GM12865 (cell line): ENCODE data around the gene RAPGEFL1.

Experiments
- DNase-seq: peaks from one replicate; pipeline ENCODE4 v3.0.0; 2010; ENCODE audit warnings: low read depth
- H3K4me3 ChIP-seq: 2 replicates; pipeline ENCODE4 v1.5.1; 2011; ENCODE audit warnings: mild to moderate bottlenecking, low read depth, low read length, control low read depth
- TF ChIP-seq, protein P1 (sequence below): IDR thresholded peaks from 2 replicates; pipeline ENCODE4 v1.5.1; 2011; ENCODE audit warnings: low read length, control low read depth, low read depth, inconsistent platforms; ENCODE audit not compliant: insufficient read depth; ENCODE audit errors: missing control alignments

The RAPGEFL1 gene

DNA sequence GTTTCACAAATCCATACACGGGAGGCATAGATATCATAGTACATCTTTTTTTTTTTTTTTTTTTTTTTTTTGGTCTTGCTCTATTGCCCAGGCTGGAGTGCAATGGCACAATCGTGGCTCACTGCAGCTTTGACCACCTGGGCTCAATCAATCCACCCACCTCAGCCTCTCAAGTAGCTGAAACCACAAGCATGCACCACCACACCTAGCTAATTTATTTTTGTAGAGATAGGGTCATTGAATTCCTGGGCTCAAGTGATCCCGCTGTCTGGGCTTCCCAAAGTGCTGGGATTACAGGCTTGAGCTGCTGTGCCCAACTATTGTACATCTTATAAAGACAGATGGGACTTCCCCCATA is 3.5 kb upstream of the RAPGEFL1 start:
- TF ChIP-seq, protein P1, sequence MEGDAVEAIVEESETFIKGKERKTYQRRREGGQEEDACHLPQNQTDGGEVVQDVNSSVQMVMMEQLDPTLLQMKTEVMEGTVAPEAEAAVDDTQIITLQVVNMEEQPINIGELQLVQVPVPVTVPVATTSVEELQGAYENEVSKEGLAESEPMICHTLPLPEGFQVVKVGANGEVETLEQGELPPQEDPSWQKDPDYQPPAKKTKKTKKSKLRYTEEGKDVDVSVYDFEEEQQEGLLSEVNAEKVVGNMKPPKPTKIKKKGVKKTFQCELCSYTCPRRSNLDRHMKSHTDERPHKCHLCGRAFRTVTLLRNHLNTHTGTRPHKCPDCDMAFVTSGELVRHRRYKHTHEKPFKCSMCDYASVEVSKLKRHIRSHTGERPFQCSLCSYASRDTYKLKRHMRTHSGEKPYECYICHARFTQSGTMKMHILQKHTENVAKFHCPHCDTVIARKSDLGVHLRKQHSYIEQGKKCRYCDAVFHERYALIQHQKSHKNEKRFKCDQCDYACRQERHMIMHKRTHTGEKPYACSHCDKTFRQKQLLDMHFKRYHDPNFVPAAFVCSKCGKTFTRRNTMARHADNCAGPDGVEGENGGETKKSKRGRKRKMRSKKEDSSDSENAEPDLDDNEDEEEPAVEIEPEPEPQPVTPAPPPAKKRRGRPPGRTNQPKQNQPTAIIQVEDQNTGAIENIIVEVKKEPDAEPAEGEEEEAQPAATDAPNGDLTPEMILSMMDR: no peak
- no peak overlapping the region for H3K4me3 ChIP-seq
- no peak for DNase-seq

DNA sequence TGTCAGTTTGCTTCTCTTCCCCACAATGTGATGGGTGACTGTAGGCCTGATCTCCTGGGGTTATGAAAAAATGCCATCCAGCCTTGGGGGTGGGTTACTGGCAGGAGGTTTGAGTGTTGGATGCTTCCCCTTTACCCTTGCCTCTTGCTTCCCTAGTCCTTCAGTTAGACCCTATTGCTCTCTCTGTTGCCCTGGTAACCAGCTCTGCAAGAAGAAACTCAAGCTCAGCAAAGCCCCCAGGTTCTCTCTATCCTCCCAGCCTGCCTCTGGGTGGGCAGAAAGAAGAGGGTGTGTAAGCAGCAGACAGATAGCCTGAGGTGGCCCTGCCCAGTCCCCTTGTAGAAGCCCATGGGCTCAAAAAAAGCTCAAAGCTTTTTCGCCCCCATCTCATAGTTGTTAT is 2.8 kb upstream of the RAPGEFL1 start:
- TF ChIP-seq, protein P1: no peak

DNA sequence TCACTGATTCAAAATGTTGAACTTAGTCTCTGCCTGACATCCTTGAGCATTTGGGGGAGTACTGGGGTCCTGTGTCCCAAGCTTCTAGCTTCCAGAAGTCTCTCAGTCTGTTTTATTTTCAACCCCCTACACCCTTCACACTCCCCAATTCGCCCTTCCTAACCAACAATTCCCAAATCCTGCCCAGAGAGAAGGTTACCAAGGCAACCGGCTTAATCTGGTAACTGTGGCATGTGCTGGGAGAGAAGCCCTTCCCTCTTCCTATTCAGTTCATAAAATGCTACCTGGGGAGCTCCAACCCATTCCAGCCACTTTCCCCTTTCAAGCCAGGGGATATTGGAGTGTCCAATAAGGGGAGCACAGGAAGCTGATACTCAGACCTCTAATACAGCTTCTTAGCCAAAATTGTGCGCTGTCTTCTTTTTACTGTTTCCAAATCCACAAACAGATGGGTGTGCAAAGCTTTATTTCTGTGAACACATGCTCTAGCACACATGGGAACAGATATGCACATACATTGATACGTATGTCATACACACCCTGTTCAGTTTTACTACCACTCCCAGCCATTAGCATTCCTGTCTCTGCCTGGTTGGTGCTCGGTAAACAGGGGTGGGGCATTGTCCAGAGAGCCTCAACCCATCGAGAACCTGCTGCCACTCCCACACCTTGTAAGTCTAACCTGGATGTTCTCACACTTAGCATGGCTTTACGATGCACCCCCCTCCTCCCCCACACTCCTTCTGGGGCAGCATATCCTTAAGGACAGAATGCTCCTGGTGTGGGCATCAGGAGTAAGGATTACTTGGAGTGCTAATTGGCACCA is 1.1 kb upstream of the RAPGEFL1 start:
- DNase-seq: no peak
- TF ChIP-seq, protein P1: no peak

More for the DNA sequence above, 2.8 kb upstream of the RAPGEFL1 start:
- H3K4me3 ChIP-seq: no peak overlapping the region
- no peak for DNase-seq

DNA sequence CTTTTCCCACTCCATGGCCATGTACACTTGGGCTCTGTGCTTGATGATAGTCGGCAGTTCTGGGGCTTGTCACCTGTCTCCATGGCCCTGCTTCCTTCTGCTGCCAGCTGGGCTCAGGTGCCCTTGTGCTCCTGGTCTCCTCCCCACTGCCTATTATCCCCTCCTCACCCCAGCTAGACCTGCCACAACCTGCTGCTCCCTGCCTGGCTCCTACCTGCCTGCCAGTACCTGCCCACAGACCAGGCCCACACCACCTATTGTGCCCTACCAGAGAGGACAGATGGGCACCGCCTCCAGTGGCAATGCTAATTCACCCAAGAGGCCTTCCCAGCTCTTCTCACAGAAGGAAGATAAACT is 538 bp upstream of the RAPGEFL1 start:
- TF ChIP-seq, protein P1: no peak
- DNase-seq: no peak
- no peak overlapping the region for H3K4me3 ChIP-seq

More for the DNA sequence above, 1.1 kb upstream of the RAPGEFL1 start:
- H3K4me3 ChIP-seq: no peak overlapping the region

DNA sequence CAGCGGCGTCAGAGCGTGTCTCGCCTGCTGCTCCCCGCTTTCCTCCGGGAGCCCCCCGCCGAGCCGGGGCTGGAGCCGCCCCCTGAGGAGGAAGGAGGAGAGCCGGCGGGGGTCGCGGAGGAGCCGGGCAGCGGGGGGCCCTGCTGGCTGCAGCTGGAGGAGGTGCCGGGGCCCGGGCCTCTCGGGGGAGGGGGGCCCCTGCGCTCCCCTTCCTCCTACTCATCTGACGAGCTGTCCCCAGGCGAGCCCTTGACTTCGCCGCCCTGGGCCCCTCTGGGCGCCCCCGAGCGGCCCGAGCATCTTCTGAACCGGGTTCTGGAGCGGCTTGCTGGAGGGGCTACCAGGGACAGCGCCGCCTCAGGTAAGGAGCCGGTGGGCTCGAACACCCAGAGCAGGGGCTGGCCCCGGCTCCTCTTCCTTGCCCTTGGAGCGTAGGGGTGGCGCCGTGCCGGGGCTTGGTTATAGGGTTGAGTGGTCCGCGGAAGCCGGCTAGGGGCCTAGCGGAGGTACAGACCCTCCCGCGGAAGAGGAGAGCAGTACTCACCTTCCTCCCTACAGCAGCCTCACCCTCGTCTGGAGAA is 841 bp downstream of the RAPGEFL1 start:
- TF ChIP-seq, protein P1: no peak
- DNase-seq: no peak
- H3K4me3 ChIP-seq: no peak overlapping the region

DNA sequence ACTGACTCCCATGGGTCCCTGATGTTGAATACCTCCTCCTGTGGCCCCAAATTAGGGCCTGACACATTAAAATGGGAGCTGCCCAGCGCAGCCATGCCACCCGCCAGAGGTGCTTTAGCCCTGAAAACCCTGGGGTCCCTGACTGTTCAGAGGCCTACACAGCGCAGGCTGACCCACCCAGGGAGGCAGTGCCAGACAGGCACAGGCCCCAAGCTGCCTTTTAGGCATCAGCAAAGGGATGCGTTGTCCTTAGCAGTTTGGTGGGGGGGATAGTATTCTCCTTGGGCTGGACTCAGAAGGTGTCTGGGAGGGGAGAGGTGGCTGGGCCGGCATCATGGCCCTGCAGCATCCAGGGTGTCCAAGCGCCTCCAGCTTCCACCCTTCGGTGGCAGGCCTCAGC is 1.4 kb downstream of the RAPGEFL1 start:
- TF ChIP-seq, protein P1: no peak
- DNase-seq: no peak
- H3K4me3 ChIP-seq: no peak overlapping the region
